ENCODE measurements around the gene SLC39A10.

SLC39A10 gene

DNA sequence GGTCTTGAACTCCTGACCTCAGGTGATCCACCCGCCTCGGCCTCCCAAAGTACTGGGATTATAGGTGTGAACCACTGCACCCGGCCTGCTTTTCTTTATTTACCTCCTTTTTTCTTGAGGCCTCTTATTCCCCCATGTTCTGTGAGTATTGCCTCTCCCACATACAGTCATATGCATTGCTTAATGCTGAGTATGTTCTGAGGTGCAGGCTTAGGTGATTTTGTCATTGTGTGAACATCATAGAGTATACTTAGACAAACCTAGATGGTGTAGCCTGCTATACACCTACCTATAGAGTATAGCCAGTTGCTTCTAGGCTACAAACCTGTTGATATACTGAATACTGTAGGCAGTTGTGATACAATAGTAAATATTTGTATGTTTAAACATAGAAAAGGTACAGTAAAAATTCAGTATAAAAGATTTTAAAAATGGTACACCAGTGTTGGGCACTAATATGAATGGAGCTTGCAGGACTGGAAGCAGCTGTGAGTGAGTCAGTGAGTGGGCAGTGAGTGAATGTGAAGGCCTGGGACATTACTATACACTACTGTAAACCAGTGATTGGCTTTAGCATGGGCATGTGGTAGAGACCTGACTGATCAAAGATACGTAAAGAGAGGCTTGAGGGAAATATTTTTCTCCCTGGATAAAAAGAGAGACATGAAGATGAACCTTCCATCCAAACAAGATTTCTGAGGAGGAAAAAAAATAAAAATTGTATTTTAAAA is 17.6 kb downstream of the SLC39A10 start:
- DNase-seq: no peak

DNA sequence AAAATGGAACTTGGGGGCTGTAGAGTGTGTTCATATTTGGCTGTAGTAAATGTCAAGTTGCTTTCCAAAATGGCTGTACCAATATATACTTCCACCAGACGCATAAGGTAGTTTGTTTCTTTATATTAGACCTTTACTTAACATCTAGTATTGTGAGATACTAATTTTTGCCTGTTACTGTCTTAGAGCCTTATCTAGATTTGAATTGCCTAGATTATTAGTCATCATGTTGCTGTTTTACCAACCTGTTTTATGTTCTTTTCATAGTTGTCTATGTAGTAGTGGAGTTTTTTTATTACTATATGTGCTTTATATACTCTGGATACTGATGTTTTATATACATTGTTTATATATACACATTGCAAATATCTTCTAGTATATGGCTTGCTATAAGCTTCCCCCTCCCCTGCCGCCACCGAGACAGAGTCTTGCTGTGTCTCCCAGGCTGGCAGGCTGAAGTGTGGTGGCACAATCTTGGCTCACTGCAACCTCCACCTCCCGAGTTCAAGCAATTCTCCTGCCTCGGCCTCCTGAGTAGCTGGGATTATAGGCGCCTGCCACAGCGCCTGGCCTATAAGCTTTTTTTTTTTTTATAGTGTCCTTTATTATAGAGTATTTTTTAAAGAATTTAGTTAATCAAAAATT is 18.9 kb downstream of the SLC39A10 start:
- DNase-seq: no peak

DNA sequence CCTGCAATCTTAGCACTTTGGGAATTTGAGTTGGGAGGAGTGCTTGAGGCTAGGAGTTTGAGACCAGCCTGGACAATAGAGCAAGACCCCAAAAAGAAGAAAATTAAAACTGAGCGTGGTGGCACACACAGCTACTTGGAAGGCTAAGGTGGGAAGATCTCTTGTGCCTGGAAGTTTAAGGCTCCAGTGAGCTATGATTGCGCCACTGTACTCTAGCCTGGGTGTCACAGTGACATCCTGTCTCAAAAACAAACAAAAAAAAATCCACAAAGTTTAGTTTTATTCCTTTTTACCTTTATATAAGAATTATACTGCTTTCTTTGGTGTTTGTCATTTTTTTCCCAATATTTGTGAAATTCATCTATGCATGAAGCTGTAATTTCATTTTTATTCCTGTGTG is 20.3 kb downstream of the SLC39A10 start:
- no peak for DNase-seq

DNA sequence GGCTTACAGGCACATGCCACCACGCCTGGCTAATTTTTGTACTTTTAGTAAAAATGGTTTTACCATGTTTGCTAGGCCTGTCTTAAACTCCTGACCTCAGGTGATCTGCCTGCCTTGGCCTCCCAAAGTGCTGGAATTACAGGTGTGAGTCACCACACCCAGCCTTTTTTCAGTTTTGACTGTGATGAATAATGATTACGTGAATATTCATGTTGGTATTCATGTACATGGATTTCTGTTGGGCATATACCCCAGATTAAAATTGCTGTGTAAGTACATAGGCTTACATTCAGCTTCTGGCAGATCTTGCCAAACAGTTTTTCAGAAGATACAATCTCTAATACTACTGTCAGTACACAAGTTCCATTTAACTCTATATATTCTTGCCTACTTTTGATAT is 20.9 kb downstream of the SLC39A10 start:
- no peak for DNase-seq

DNA sequence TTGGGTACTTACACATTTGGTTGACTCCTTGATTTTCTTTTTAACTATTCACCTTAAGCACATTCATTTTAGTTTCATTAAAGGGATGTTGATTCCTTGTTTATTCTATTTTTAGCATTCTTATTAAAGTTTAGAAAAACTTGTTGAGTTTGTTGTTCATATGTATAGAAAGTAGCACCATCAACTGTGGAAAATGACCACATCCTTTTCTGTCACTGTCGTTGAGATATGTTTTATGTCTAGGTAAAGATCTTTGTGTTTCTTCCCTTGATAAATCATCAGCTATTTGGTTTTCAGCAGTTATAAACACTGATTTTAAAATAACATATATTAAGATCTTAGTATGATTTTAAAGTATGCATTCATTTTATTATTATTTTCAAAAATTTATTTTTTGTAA is 25.1 kb downstream of the SLC39A10 start:
- no peak for DNase-seq

DNA sequence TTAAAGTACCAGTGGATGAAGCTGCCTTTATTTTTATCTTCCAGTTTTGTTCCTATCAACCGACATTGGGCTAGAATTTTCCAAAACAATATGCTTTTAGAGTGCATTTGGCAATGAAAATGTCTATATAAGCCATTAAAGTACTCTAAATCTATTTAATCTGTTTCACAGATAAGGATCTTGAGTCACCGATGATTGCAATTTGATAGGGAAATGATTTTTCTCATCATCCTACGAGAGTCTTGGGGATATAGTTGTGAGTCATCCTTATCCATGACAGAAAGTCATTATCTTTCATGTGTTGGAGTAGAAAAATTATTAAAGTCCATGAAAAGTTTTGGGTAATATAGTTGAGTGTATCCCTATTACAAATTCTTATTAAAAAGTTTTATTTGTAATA is 26.1 kb downstream of the SLC39A10 start:
- no peak for DNase-seq

DNA sequence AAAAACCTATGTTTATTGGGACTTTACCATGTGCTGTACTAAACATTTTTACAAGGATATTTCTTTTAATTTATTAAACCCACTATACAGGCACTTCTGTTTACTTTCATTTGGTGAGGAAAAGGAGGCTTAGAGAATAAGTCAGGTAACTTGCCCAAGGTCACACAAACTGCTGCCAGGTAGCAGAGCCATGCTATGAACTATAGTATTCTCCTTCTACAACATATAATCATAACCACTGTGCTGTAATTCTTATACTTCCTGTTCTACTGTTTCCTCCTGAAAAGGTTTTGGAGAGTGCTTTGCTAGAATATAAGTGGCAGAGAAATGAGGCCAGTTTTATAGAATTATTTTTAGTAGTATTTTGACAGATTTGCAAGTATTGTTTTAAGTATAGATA is 29.5 kb downstream of the SLC39A10 start:
- DNase-seq: peak; percentile 19

DNA sequence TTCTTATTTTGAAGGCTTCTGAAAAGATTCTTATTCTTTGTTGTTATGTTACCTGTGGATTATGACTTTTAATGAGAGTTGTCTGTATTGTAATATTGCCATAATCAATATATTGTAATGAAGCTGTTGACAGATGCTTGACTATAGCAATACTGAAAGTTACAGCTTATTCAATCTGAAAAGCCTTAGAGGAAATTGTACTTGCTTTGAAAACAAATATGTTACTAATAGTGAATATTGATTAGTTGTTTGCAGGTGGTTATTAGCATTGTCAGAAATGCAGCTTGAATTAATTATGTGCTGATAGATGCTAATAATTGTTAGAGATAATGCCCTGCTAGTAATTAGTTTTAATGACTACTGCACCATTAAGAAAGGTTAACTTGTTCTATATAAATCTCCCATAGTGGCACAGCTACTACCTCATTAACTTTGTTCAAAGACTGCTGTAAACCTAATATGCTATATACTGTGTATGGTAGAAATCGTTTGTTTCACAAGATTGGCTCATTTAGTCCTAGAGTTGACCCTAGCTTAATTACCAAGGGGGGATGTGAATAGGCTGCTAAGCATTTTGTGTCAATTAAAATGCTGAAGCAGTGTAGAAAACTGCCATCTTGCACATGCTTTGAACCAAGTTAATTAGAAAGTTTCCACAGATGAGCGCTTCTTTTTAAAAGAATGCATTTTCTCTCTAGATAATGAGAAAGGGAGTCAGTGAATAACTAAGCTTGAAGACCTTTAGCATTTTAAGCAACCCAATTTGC is 30.5 kb downstream of the SLC39A10 start:
- peak; percentile 19 for DNase-seq

DNA sequence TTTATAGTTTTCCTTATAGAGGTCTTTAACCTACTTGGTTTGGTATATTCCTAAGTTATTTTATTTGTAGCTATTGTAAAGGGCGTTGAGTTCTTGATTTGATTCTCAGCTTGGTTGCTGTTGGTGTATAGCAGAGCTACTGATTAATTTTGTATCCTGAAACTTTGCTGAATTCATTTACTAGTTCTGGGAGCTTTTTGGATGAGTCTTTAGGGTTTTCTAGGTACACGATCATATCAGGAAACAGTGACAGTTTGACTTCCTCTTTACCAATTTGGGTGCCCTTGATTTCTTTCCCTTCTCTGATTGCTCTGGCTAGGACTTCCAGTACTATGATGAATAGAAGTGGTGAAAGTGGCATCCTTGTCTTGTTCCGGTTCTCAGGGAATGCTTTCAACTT is 35.5 kb downstream of the SLC39A10 start:
- peak; percentile 32 for DNase-seq

DNA sequence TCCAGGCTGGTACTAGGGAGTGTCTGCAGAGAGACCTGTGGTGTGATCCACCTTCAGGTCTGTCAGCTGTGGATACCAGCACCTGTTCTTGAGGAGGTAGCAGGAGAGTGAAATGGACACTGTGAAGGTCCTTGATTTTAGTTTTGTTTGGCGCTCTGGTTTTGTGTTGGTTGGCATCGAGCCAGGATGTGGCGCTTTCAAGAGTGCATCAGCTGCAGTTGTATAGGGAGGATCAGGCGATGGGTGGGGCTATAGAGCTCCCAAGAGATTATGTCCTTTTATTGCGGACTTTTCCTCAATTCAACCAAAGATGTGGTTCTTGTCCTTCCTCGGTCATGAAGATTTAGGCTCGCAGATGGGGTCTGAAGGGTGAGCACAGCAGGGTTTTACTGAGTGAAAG is 37.5 kb downstream of the SLC39A10 start:
- no peak for DNase-seq

DNA sequence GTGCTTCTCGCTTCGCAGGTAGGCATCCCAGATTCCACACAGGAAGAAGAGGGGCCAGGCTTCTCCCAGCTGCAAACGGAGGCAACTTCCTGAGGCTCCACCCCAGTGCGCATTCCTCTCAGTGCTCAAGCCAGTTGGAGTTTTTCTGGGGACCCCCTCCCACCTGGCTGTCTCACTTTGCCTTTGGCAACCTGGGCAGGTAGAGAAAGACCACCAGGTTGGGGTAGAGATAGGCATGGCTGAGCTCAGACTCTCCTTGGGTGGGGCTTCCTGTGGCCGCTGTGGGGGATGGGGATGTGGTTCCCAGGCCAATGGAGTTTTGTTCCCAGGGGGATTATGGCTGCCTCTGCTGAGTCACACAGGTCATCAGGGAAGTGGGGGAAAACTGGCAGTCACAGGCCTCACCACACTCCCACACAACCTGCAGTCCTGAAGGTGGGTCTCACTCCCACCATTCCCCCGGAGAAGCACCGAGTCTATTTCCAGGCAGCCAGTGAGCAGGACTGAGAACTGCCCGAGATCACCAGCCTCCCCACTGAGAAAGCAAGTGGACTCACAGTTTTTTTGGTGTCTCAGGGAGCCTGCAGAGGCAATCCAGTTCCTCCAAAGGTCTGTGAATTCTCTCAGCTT is 38.1 kb downstream of the SLC39A10 start:
- no peak for DNase-seq

DNA sequence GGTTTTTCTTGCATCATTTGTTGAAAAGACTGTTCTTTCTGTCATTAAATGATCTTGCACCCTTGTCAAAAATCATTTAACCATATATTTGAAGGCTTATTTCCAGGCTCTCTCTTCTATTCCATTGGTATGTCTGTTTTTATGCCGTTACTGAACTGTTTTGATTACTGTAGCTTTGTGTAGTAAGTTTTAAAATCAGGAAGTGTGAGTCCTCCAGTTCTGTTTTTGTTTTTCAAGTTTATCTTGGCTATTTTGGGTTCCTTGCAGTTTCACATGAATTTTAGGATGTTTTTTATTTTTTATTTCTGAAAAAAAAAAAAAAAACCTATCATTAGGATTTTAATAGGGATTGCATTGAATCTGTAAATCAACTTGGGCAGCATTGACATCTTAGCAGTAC is 39.0 kb downstream of the SLC39A10 start:
- no peak for DNase-seq

DNA sequence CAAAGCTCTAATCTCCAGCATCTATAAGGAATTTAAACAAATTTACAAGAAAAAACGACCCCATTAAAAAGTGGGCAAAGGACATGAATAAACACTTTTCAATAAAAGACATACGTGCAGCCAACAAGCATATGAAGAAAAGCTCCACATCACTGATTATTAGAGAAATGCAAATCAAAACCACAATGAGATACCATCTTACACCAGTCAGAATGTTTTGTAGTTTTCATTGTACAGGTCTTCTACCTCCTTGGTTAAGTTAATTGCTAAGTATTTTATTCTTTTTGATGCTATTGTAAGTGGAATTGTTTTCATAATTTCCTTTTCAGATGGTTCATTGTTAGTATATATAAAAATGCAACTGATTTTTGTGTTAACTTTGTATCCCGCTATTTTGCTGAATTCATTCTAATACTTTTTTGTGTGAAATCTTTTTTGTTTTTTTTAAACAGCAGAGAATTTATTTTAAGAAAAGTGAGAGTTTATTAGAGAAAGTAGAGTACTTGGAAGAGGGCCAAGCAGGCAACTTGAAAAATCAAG is 40.7 kb downstream of the SLC39A10 start:
- no peak for DNase-seq

DNA sequence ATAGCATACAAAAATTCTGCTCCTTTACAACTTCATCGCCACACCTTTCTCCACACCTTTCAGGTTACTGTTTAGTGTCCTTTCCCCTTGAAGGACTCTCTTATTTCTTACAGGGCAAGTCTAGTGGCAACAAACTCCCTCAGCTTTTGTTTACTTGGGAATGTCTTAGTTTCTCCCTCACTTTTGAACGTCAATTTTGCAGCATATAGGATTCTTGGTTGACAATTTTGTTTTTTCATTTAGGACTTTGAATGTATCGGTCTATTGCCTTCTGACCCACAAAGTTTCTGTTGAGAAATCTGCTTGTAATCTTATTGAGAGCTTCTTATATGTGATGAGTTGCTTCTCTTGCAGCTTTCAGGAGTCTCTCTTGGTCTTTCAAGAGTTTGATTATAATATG is 43.5 kb downstream of the SLC39A10 start:
- DNase-seq: no peak

DNA sequence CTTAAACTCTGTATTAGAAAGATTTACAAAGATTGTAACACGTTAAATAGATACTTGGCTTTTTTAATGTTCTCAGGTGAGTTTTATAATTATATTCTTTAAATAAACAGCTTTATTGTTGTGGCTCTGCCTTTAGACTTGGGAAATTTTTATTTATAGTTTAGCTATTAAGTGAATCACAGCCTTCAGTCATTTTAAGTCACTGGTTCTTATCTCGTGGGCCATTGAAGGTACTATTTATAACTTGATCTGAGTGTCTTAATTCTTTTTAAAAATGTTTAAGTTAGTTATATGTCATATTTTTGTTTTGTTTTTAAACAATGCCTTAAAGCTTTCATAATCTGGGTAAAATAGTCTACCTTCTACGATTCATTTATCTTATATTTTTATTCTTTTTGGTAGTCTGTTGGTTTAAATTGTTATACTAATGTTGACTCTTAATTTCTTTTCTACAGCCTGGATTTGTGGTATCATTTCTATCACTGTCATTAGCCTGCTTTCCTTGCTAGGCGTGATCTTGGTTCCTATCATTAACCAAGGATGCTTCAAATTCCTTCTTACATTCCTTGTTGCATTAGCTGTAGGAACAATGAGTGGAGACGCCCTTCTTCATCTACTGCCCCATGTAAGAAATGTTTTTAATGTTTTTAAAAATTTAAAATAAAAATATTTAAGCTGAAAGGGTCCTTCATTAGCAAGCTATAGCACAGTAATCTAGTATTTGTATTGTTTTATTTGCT is 49.3 kb downstream of the SLC39A10 start:
- DNase-seq: no peak

DNA sequence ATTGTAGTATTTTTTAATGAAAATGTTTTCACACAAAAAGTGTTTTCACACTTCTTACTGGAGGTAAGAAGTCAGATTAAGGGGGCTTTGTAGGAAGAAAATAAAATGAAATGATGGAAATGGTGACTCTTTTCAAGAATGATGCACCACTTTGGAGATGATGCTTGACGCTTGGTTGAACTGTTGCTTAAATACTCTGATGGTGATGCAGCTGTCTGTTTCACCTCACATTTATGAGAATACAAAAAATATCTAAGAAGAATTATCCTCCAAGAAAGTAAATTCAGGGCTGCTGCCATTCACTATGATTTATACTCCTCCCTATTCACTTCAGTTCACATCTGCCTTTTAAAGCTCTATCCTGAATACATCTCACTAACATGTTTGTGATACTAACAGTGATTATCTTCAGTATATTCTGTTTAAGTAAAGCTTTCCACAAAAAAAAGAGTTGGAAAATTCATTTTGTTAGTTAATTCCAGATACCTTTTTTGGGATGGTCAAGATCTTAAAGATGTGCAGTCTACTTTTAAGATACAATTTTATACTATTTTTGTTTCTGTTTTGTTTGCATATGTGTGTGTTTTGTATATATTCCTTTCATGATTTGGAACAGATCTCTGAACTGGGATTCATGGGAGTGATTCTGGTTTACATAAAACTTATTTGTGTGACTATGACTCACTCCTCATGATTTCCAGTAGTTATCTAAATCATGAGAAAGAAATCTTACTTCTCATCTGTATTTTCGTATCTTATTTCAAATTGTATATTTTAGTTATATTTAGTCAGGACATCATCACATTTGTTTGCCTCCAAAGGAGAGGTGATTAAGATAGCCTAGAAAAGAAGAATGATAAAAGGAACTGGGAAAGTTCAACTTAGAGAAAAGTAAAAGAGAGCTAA is 53.1 kb downstream of the SLC39A10 start:
- no peak for DNase-seq

DNA sequence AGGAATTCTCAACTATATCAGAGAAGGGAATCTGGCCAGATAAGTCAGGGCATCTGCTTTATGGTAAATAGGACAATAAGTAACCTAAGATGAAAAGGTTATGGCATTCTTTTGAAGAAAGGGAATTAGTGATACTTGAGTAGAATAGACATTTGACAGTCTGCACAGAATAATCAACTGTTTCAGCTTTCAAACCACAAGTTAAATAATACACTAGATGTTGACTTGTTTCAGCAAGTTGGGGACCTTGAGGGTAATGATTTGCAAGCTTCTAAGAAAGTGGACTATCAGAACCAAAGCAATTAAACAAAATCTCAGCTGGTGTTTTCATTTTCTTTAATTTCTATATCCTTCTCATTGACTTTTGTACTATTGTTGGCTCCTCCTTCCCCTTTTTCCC is 54.5 kb downstream of the SLC39A10 start:
- DNase-seq: no peak

DNA sequence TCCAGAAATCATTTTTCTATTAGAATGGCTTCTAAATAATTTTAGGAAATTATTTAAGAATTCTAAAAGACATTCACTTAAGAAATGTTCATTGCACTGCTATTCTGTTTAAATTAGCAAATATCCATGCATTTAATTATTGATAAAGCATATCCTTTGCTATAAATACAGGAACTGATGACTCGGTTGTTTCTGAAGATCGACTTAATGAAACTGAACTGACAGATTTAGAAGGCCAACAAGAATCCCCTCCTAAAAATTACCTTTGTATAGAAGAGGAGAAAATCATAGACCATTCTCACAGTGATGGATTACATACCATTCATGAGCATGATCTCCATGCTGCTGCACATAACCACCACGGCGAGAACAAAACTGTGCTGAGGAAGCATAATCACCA is 59.4 kb downstream of the SLC39A10 start:
- no peak for DNase-seq

DNA sequence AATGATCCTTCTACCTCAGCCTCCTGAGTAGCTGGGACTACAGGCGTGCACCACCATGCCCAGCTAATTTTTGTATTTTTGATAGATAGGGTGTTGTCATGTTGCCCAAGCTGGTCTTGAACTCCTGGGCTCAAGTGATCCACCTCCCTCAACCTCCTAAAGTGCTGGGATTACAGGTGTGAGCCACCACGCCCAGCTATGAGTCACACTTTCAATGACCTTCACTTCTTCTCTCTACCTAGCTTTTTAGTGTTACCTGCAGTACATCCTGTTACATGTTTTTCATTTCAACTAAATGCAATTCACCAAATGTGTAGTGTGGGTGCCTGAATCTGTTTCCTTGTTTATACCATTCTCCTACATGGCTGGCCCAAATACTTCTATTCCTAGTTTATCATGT is 64.0 kb downstream of the SLC39A10 start:
- DNase-seq: no peak

DNA sequence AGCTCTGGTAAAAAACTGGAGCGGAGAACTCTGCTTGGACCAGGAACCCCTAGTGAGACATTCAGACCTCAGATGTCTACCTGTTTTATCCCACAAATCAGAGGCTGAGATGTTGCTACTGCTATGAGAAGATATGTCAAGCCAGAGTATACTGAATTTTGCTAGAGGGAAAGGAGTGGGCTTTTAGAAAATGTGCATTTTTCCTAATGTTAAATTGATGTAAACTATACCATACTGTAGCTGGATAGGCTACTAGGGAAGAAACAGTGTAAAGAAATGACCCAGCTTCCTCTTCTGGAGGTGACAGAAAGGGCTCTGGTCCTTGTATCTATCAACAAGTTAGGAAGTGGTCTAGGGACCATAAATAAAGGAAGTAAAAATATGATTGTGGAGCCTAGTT is 65.0 kb downstream of the SLC39A10 start:
- no peak for DNase-seq

DNA sequence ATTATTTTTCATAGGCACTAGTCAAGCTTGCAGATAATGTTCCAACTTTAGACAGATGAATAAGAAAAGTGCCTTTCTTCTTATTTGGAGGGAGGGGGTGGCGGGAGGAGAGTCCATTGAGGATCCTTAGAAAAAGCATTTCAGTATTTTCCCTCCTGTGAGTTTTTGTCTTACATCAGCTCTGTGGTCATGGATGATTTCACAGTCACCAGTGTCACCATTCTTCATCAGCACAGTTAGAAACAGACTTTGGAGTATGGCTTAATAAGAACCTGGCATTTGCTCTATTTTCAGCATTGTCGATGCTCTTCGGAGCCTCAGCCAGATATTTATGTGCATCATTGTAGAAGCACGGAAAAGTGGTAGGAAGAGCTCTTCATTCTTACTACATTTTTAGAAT is 70.1 kb downstream of the SLC39A10 start:
- DNase-seq: no peak

DNA sequence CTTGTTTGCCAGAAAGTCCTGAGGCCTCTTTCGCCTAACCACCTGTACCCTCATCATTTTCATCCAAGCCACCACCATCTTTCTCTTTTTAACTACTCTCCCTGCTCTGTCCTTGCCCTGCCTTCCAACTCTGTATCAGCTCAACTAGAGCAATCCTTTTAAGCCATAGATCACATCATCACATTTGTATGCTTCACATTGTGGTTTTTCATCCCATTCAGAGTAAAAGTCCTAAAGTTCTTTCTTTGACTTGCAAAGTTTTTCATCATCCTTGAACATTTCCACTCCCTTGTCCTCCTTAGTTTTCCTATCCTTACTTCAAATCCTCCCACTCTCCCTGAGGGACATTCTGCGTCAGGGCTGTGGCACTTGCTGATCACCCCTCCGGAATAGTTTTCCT is 73.9 kb downstream of the SLC39A10 start:
- no peak for DNase-seq

Measured in activated CD4-positive, alpha-beta T cell treated with anti-CD3 and anti-CD28 coated beads, Interleukin-2, amount 50 U/mL, for 16 hours (primary cell).